Endothelial cell of umbilical vein (primary cell): ENCODE measurements around the gene CCDC14. TPM values are rescaled to one million over a fixed set of nuclear protein-coding genes. Genes with fewer than 3 reads are reported as not detected.

Source experiments
- BruUV-seq: library from RNA; stranded (reverse); fragments of 400-500 nt; replicated peaks from 2 replicates; lab custom pipeline; 2021; lab: Mats Ljungman, UMichigan
- CTCF ChIA-PET: fragments of 300-600, 350-600 bp; sonication (Branson Sonifier 250); formaldehyde crosslinking; loops from one replicate; lab custom pipeline; 2021; ENCODE audit warnings: antibody characterized with exemption, inconsistent platforms; lab: Charles Lee
- POLR2A ChIA-PET: fragments of 300-600, 350-600 bp; sonication (Branson Sonifier 250); formaldehyde crosslinking; loops from one replicate; lab custom pipeline; 2021; ENCODE audit warnings: antibody characterized with exemption, inconsistent platforms; lab: Charles Lee
- DNase-seq: peaks from one replicate; pipeline ENCODE4 v3.0.0-alpha.2; 2011; ENCODE audit warnings: low read depth, low spot score
- FAIRE-seq: peaks from 2 replicates; lab custom pipeline; 2011; peaks lifted over from hg19 to GRCh38; lab: Jason Lieb, UNC
- H2AFZ ChIP-seq: 2 replicates; pipeline ENCODE4 v1.6.0; 2012; ENCODE audit warnings: low read depth, low read length, control low read depth, inconsistent platforms
- H3K27ac ChIP-seq: 2 replicates; pipeline ENCODE4 v1.5.1; 2011; ENCODE audit warnings: low read depth, mild to moderate bottlenecking, control low read depth, low read length, moderate library complexity; ENCODE audit not compliant: insufficient read depth
- H3K27me3 ChIP-seq, 2 experiments: 2 replicates each; pipeline versions ENCODE4 v1.6.0 to v1.6.1; 2011; ENCODE audit warnings: low read length in 2 of 2, mixed read lengths in 1 of 2; ENCODE audit not compliant: control insufficient read depth in 2 of 2, insufficient read depth in 2 of 2
- H3K36me3 ChIP-seq, 2 experiments: 2 replicates in 1 of 2; 3 replicates in 1 of 2; pipeline ENCODE4 v1.5.1; 2011; ENCODE audit warnings: low read length in 2 of 2, mild to moderate bottlenecking in 1 of 2, moderate library complexity in 1 of 2; ENCODE audit not compliant: control insufficient read depth in 2 of 2, insufficient read depth in 2 of 2; ENCODE audit errors: extremely low read depth in 1 of 2
- H3K4me1 ChIP-seq: 3 replicates; pipeline ENCODE4 v1.5.1; 2011; ENCODE audit warnings: mild to moderate bottlenecking, low read length; ENCODE audit not compliant: control insufficient read depth, insufficient read depth; ENCODE audit errors: extremely low read depth
- H3K4me2 ChIP-seq: 2 replicates; pipeline ENCODE4 v1.6.1; 2011; ENCODE audit warnings: low read length, control low read depth, mixed read lengths; ENCODE audit not compliant: insufficient read depth
- H3K4me3 ChIP-seq, 3 experiments: fragments of 200-600 bp in 1 of 3; sonication (generic), shearing (Covaris generic) in 1 of 3; replicated peaks in 1 of 3; 2 replicates each; pipeline ENCODE4 v1.5.1; 2011 to 2016; ENCODE audit warnings: control low read depth in 3 of 3, low read length in 3 of 3, mild to moderate bottlenecking in 2 of 3, inconsistent platforms in 1 of 3, low read depth in 1 of 3, moderate library complexity in 1 of 3; ENCODE audit not compliant: insufficient read depth in 1 of 3
- H3K79me2 ChIP-seq: 2 replicates; pipeline ENCODE4 v1.6.0; 2012; ENCODE audit warnings: low read length, inconsistent platforms; ENCODE audit not compliant: control insufficient read depth, insufficient read depth
- H3K9ac ChIP-seq: replicated peaks from 2 replicates; pipeline ENCODE3; 2011; ENCODE audit warnings: low read length, control low read depth; ENCODE audit not compliant: insufficient read depth; ENCODE audit errors: extremely low read depth
- H3K9me1 ChIP-seq: replicated peaks from 3 replicates; pipeline ENCODE4 v1.6.0; 2011; ENCODE audit warnings: mild to moderate bottlenecking, low read length; ENCODE audit not compliant: control insufficient read depth, insufficient read depth; ENCODE audit errors: extremely low read depth
- H3K9me3 ChIP-seq: replicated peaks from 2 replicates; pipeline ENCODE4 v1.5.1; 2012; ENCODE audit warnings: low read length, inconsistent platforms; ENCODE audit not compliant: control insufficient read depth, insufficient read depth
- H4K20me1 ChIP-seq: replicated peaks from 2 replicates; pipeline ENCODE3; 2011; ENCODE audit warnings: mild to moderate bottlenecking, low read length; ENCODE audit not compliant: control insufficient read depth, insufficient read depth; ENCODE audit errors: extremely low read depth
- CTCF ChIP-seq, 2 donors: IDR thresholded peaks; 1 replicate in 1 of 2; 2 replicates in 1 of 2; pipeline ENCODE4 v1.5.1; 2011; ENCODE audit warnings: low read length in 2 of 2, mild to moderate bottlenecking in 2 of 2, moderate library complexity in 2 of 2, control low read depth in 1 of 2, inconsistent platforms in 1 of 2, low read depth in 1 of 2; ENCODE audit not compliant: insufficient read depth in 1 of 2; ENCODE audit errors: extremely low read depth in 1 of 2
- EZH2 ChIP-seq: IDR thresholded peaks from 2 replicates; pipeline ENCODE4 v1.6.1; 2012; ENCODE audit warnings: borderline replicate concordance, low read depth, mild to moderate bottlenecking, moderate library complexity, low read length, inconsistent platforms; ENCODE audit not compliant: severe bottlenecking
- FOS ChIP-seq: IDR thresholded peaks from 2 replicates; pipeline ENCODE4 v1.6.1; 2011; ENCODE audit warnings: mild to moderate bottlenecking, low read length, moderate library complexity, borderline replicate concordance; ENCODE audit not compliant: insufficient read depth
- GATA2 ChIP-seq: IDR thresholded peaks from 2 replicates; pipeline ENCODE4 v1.7.0; 2011; ENCODE audit warnings: low read depth, mild to moderate bottlenecking, moderate library complexity, mixed read lengths, low read length; ENCODE audit not compliant: insufficient read length, insufficient read depth
- JUN ChIP-seq: IDR thresholded peaks from 2 replicates; pipeline ENCODE4 v1.6.1; 2011; ENCODE audit warnings: borderline replicate concordance, low read depth; ENCODE audit not compliant: insufficient read length, insufficient read depth
- MAX ChIP-seq: IDR thresholded peaks from 2 replicates; pipeline ENCODE4 v1.6.1; 2011; ENCODE audit not compliant: insufficient read depth, insufficient read length
- MYC ChIP-seq: IDR thresholded peaks from one replicate; pipeline ENCODE4 v1.6.1; 2011; ENCODE audit warnings: mild to moderate bottlenecking, low read depth, low read length
- POLR2A ChIP-seq: IDR thresholded peaks from 2 replicates; pipeline ENCODE4 v1.6.1; 2012; ENCODE audit warnings: low read depth, mild to moderate bottlenecking, control low read depth, low read length
- POLR2AphosphoS5 ChIP-seq: IDR thresholded peaks from 2 replicates; pipeline ENCODE4 v1.6.1; 2012; ENCODE audit warnings: low read depth, mild to moderate bottlenecking, control low read depth, low read length, moderate library complexity; ENCODE audit not compliant: insufficient read depth
- dilution Hi-C: fragments of 300-500 bp; cut with MboI; formaldehyde crosslinking; loops from one replicate; pipeline ENCODE4 v1.15.0; 2019; ENCODE audit warnings: low sequenced_read_pairs; ENCODE audit not compliant: extremely low pct_ligation_motif_present
- intact Hi-C: fragments of 100-400 bp; cut with micrococcal nuclease; formaldehyde crosslinking; loops from one replicate; pipeline ENCODE4 v1.10.0; 2022
- polyA plus RNA-seq, 4 experiments: library from polyadenylated mRNA; depleted of rRNA in 3 of 4; stranded (reverse) in 3 of 4; unstranded in 1 of 4; fragments of >200 nt; gene quantifications; 2 replicates each; pipeline versions ENCODE4 v1.2.1 to v1.2.3, GENCODE V29; 2011 to 2012; ENCODE audit warnings: missing spikeins in 1 of 4
- total RNA-seq: library from RNA; stranded (reverse); gene quantifications from 2 replicates; pipeline ENCODE4 v1.2.3, GENCODE V29; 2021

The CCDC14 gene
- total and polyA plus RNA-seq, 2 donors (not counting 3 experiments of a cell fraction or from before 2014, with no cell fraction given), result 47.5 to 55.3 TPM

- POLR2A ChIA-PET, result no interaction called here
- no peak for FAIRE-seq
Measured at GRCh38 chr3:123936400-123936799, 24.6 kb downstream of the CCDC14 start.

More at GRCh38 chr3:123936400-123936799, 24.6 kb downstream of the CCDC14 start:
- Histone ChIP-seq H2AFZ (no peak overlapping the region), H3K9ac (no peak overlapping the region), H3K4me2 (no peak overlapping the region), H3K4me1 (no peaks in the 10 kb centered on the region), H3K27me3 (no peaks in the 10 kb centered on the region), H3K27ac (no peak overlapping the region), H3K9me1 (no peaks in the 10 kb centered on the region), H3K9me3 (no peaks in the 10 kb centered on the region), H4K20me1 (no peaks in the 10 kb centered on the region), H3K36me3 (peaks cover 0 to 9% of the 10 kb centered on the region in 2 experiments), H3K4me3 (no peak overlapping the region), H3K79me2 (no peaks in the 10 kb centered on the region)
- intact Hi-C loops, result no loop called here
- no peak for DNase-seq
- dilution Hi-C loops, result no loop called here
- BruUV-seq, result no TSS peak
- TF ChIP-seq JUN (no peak), POLR2AphosphoS5 (no peak), MYC (no peak), MAX (no peak), FOS (no peak), EZH2 (no peak), POLR2A (no peak), GATA2 (no peak), CTCF (IDR thresholded peaks at IDR 0.05; ENCODE audit: extremely low read depth in 1 of 2, insufficient read depth in 1 of 2, low read depth in 1 of 2, low read length in 2 of 2) (no peak)
- CTCF ChIA-PET, result interaction anchor here (0.5 to 1.5 kb wide), 2 partner anchors 9 to 837 kb away, joined by 4 read pairs; no protein-coding TSS in a partner anchor
